Sciatic nerve (tissue), 2 donors: Measurements from ENCODE around the gene AMIGO2. TPM values are rescaled to one million over a fixed set of nuclear protein-coding genes. Genes with fewer than 3 reads are reported as not detected.
"Not testable (repeated sequence)": the region's sequence is repeated elsewhere in the genome, so short reads cannot be mapped to it uniquely, and the experiment has no call there.

Source experiments
- ATAC-seq: fragments of 200-7000 bp; cut with Tn5 transposase; one replicate; pipeline ENCODE4 v1.9.1; 2020; ENCODE audit warnings: mild to moderate bottlenecking, moderate library complexity
- DNase-seq: peaks from one replicate; pipeline ENCODE4 v3.0.0-alpha.2; 2020; ENCODE audit warnings: low spot score
- intact Hi-C: fragments of 100-400 bp; cut with DNase I; formaldehyde crosslinking; loops from one replicate; pipeline ENCODE4 v1.14.2; 2022
- total RNA-seq: library from RNA; stranded (reverse); fragmentation: NEBNext Ultra II Directional; extraction: Animal tissue kit (Norgen Biotek cat#: 25700); gene quantifications from one replicate; pipeline ENCODE4 v1.2.1, GENCODE V29; 2021
- donor health status: DM: no; HTN: no; CAD: no.
- donor health status: DM: no; HTN: no; CAD: no.

AMIGO2 gene
- total RNA-seq, result 5.3 TPM

DNA sequence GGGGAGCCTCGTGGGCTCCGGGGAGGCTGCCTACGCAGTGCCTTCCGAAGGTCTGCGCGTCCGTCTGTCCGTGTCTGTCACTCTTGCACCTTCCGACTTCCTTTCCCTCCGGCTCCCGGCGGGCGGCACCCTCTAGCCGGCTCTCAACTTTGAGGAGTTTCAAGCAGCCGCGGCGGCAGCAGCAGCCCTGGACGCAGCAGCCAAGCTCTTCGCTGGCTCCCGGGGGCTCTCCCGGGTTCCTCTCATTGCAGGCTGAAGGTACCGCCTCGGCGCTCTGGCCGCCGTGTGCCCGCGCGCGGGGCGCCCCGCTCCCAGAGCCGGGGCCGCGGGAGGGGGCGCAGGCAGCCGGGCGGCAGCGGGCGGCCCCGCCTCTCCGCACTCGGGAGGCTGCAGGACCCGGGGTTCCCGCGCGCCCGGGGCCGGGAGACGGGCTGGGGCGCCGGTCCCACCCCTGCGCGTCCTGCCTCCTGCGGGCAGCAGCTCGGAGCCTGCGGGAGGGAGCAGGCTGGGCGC, at the start of gene AMIGO2, which contains the start of gene PCED1B:
Gene AMIGO2 (minus strand): TSS at position 492 of the 513 bp plus-strand sequence. CDS start 957 bp downstream, outside the sequence.
Gene PCED1B (plus strand): TSS at position 154 of the 513 bp plus-strand sequence. CDS start 155,443 bp downstream, outside the sequence.
- ATAC-seq (peak; percentile 84), DNase-seq (peak; percentile 86)
- intact Hi-C loops, result no loop called here

- ATAC-seq (no peak), DNase-seq (no peak)
- intact Hi-C loops, result no loop called here
Measured at GRCh38 chr12:47126246-47126645, 46.5 kb upstream of the AMIGO2 start.

DNA sequence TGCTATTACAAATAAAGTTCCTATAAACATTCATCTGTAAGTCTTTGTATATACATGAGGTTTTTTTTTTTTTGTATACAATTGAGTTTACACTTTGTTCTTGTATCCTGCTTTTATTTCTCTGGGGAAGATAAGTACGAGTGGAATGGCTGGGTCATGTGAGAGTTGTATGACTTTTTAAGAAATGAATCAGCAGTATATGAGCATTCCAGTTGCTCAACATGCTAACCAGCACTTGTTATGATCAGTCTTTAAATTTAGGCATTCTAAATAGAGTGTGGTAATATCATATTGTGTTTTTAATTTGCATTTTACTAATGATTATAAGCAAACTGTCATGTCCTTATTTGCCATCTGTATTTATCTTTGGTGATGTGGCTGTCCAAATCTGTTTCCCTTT, 44.7 kb upstream of the AMIGO2 start:
- intact Hi-C loops, result no loop called here
- DNase-seq, result no peak
- no peak for ATAC-seq

- DNase-seq (no peak), ATAC-seq (no peak)
- intact Hi-C loops, result no loop called here
Measured at GRCh38 chr12:47123730-47124129, 44.0 kb upstream of the AMIGO2 start.

DNA sequence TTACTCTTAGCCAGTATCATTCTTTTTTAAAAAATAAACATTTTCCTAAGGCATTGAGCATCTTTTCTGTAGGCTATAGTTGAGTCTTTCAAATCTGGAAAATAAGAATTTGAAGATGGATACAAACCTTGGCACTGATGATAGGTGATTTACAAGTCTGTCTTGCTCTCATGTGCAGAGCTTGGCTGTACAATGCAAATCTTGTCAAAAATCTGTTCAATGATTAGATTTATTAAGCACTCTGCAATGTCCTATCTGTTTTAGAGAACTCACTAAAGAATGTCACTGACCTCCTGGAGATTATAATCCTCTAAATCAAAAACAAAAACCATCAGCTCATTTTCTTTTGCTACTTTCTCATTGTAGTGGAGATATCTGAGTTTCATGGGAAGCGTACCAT, 42.8 kb upstream of the AMIGO2 start:
- no peak for ATAC-seq
- no peak for DNase-seq
- intact Hi-C loops, result no loop called here

- intact Hi-C loops, result no loop called here
- DNase-seq (no peak), ATAC-seq (no peak)
Measured at GRCh38 chr12:47121146-47121545, 41.4 kb upstream of the AMIGO2 start.

- intact Hi-C loops, result no loop called here
- ATAC-seq (no peak), DNase-seq (no peak)
Measured at GRCh38 chr12:47120736-47121135, 41.0 kb upstream of the AMIGO2 start.

DNA sequence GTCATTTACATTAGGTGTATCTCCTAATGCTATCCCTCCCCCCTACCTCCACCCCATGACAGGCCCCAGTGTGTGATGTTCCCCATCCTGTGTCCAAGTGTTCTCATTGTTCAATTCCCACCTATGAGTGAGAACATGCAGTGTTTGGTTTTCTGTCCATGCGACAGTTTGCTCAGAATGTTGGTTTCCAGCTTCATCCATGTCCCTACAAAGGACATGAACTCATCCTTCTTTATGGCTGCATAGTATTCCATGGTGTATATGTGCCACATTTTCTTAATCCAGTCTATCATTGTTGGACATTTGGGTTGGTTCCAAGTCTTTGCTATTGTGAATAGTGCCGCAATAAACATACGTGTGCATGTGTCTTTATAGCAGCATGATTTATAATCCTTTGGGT, 37.5 kb upstream of the AMIGO2 start:
- DNase-seq, ATAC-seq, intact Hi-C loops: not testable (repeated sequence)

- ATAC-seq (no peak), DNase-seq (no peak)
- intact Hi-C loops, result no loop called here
Measured at GRCh38 chr12:47114481-47114892, 34.7 kb upstream of the AMIGO2 start.

DNA sequence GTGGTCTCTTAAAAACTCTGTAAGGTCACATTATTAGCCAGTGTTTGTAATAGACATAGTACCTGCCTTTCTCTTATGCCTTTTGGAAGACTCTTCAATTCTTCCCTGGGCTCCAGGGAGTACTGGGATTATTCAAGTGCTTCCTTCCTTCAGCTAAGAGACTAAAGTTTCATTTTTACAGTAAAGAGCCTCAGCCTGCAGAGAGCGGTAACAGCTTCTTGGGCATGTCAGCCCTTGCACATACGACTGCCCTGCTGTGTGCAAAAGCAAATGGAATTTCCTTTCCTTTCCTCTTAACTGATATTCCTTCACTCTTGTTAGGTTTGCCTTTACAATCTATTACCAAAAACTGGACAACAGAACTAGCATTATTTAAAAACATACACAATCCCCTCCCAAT, 32.9 kb upstream of the AMIGO2 start:
- no peak for ATAC-seq
- intact Hi-C loops, result no loop called here
- no peak for DNase-seq

- ATAC-seq (no peak), DNase-seq (no peak)
- intact Hi-C loops, result no loop called here
Measured at GRCh38 chr12:47111854-47112253, 32.1 kb upstream of the AMIGO2 start.

DNA sequence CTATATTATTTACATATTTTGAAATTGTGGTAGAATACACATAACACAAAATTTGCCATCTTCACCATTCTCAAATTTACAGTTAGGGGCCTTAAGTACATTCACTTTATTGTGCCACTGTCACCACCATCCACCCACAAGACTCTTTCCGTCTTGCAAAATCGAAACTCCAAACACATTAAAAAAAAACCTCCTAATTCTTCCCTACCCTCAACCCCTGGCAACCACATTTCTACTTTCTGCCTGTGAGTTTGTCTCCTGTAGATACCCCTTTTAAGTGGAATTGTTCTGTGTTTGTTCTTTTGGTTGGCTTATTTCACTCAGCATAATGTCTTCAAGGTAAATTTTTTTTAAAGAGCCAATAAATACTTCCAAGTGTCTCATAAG, 31.6 kb upstream of the AMIGO2 start:
- DNase-seq (no peak), ATAC-seq (no peak)
- intact Hi-C loops, result no loop called here

DNA sequence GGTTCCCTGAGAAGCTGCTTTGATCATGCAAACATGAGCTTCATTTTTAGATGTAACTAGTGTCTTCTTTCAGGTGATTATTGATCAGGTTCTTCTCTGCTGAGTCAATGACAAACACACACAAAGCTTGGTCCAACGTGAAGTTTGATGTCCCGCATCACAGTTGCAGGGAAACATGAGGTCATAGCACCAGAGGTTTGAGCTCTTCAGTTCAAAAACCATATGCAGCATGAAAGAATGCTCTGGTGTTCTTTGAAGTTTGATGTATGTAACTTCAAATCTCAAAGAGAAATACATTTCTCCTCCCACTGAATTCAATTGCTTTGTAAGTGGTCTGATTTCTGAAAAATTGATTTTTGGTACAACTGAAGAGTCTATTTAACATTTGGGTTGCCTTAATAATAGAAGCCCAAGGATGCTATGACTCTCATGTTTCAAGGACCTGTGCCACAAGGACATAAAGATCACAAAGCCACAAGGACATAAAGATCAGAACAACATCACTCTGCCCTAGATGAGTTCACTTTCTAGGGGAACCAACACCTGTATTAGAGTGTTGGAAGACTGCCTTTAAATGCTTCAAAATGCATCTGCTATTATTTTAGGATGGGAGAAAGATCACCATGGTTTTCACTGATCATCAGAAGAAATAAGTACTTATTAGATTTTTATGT, 31.1 kb upstream of the AMIGO2 start:
- DNase-seq (no peak), ATAC-seq (no peak)
- intact Hi-C loops, result no loop called here

- ATAC-seq (peak; percentile 85), DNase-seq (no peak)
- intact Hi-C loops, result no loop called here
Measured at GRCh38 chr12:47110011-47110541, 30.3 kb upstream of the AMIGO2 start.

DNA sequence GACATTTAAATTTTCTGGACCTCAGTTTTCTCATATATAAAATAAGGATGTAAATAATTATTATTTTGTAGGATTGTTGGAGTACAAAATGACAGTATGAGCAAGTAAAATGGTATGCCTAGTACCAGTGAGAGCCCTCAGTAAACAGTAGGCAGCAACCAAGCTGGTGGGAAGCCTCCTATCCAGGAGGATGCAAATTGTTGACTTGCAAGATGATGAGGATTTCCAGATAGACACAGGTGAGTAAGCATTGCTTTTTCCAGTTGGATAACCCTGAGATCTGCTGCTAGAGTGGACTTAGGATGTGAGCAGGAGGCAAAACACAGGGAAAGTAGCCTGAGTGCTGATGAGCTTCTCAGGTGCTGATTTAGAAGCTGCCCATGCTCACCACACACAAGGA, 28.2 kb upstream of the AMIGO2 start:
- no peak for ATAC-seq
- DNase-seq, result no peak
- intact Hi-C loops, result no loop called here

DNA sequence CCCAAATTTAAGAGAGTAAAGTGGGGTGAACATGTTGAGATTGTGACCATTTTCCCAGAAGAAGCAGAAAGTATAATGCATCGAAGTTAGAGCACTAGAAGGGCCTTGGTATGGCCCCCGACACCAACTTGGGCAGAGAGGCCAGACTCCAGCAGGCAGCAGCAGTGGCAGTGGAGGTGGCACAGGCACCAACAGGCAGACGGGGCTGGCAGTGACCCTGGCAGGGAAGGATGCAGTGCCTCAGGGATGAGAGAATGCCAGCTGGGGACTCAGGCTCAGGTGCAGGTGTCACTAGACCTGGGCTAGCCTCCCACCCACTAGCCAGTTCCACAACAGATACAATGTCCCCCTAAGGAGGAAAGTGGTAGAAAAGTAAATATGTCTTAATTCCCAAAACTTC, 27.7 kb upstream of the AMIGO2 start:
- ATAC-seq, result no peak
- intact Hi-C loops, result no loop called here

GRCh38 chr12:47105914-47106674, 26.3 kb upstream of the AMIGO2 start:
- DNase-seq, result no peak
- intact Hi-C loops, result no loop called here
- ATAC-seq, result no peak

More for the DNA sequence above, 27.7 kb upstream of the AMIGO2 start:
- no peak for DNase-seq

DNA sequence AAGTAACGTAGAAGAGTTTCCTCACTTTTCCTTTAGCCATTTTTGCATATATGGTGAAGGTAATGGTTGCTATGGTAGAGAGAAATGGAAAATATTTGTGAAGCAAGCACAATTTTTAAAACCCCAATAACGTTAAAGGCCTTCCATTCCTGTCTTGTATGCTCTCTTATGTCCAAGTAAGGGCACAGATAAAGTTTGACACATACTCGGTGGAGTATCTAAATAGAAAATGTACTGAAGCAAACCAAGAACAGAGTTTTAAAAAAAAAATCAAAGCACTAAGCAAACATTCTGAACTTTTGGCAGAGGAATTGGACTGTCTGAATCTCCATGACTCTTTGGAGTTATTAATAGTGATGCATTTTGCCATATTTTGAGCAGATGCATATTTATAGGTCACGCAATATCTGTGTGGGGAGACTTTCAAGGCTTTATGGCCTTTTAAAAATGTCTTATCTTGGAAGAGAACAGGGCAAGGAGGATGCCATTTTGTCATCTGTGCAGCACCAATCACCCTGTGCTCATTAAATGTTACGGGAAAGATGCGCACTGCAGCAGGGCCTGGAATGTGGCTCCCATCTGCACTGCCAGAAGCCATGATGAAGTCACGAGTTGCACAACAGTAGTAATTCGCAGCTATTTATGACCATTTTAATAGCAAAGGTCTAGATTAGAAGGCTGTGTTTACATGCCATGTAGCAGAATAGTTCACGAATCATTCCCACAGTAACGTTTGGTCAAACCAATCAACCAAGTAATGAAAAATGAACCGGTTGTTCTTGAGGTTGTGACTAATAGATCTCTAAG, 23.3 kb upstream of the AMIGO2 start:
- intact Hi-C loops, result no loop called here
- ATAC-seq (peak; percentile 41), DNase-seq (no peak)

DNA sequence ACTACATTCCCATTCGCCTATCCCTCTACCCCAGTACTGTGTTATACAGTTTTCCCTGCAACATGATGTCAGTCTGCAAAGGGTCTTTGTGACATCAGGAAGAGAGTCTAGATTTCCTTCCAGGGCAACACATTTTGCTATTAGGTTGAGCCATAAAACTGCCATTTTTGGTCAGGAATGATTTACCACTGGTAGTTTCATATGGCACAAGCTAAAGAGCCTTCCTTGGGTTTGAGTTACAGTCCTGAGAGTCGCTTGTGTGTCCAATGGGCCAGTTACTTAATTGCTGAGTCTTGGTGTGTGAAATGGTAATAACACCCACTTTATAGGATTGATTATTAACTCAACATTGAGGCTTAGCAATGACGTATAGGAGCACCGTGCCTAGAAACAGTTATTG, 22.6 kb upstream of the AMIGO2 start:
- DNase-seq (no peak), ATAC-seq (no peak)
- intact Hi-C loops, result no loop called here
